ENCODE measurements around the gene AMPH.
"Not testable (repeated sequence)": the region's sequence is repeated elsewhere in the genome, so short reads cannot be mapped to it uniquely, and the experiment has no call there.

AMPH gene

DNA sequence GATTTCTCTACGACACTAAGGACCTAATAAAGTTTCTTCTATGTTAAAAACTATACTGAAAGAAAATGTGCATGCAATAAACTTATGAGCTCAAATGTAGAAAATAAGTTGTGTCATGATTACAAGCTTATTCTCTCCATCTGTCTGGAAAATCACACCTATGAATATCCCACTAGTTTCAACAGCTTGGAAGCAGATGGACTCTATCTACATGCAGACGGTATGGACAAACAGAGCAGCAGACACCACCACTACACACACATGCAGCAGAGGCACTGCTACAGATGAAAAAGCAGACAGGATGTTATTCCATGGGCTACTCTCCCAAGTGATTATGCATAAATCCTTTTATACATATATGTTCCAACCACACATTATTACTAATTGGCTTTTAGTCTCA lies 234.3 kb downstream of the AMPH start:
- ChIA-PET POLR2A (no interaction called here), CTCF (no interaction called here)
- no peak for DNase-seq (ENCODE audit: extremely low spot score)
- TF ChIP-seq SP1 (IDR thresholded peaks at IDR 0.05): no peak
- no peak for TF ChIP-seq FOXM1 (IDR thresholded peaks at IDR 0.05; ENCODE audit: borderline replicate concordance)
- TF ChIP-seq ARNT (IDR thresholded peaks at IDR 0.05): no peak
- TF ChIP-seq FOXK2 (IDR thresholded peaks at IDR 0.05): no peak
- no peak for TF ChIP-seq NFRKB (IDR thresholded peaks at IDR 0.05)
- TF ChIP-seq L3MBTL2 (conservative IDR thresholded peaks at IDR 0.05): no peak
- TF ChIP-seq HDGF (IDR thresholded peaks at IDR 0.05; ENCODE audit: borderline replicate concordance): no peak
- TF ChIP-seq CTBP1 (IDR thresholded peaks at IDR 0.05; ENCODE audit: borderline replicate concordance): no peak
- no peak for TF ChIP-seq SUZ12 (IDR thresholded peaks at IDR 0.05)
- no peak for TF ChIP-seq TARDBP (IDR thresholded peaks at IDR 0.05)
- TF ChIP-seq FOXA1 (IDR thresholded peaks at IDR 0.05): no peak
- no peak for TF ChIP-seq ELF4 (IDR thresholded peaks at IDR 0.05)
- no peak for TF ChIP-seq ZNF384 (IDR thresholded peaks at IDR 0.05)
- no peak for TF ChIP-seq LEF1 (IDR thresholded peaks at IDR 0.05; ENCODE audit: borderline replicate concordance)
- TF ChIP-seq BHLHE40 (IDR thresholded peaks at IDR 0.05; ENCODE audit: borderline replicate concordance): no peak

DNA sequence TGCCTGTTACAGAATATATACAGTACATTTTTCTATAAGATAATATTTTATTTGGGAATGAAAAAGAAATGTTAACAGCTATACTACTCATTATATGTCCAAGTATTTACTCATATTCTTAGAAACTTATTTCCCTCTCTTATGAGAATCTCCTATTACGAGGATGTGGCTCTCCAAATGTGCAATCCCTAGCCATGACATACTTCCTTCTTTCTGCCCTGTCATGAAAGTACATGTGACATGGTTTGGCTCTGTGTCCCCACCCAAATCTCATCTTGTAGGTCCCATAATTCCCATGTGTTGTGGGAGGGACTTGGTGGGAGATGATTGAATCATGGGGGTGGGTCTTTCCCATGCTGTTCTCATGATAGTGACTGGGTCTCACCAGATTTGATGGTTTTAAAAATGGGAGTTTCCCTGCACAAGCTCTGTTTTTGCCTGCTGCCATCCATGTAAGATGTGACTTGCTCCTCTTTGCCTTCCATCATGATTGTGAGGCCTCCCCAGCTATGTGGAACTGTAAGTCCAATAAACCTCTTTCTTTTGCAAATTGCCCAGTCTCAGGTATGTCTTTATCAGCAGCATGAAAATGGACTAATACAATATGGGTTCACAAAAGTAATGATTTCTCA lies 235.1 kb downstream of the AMPH start:
- CTCF ChIA-PET; DNase-seq (ENCODE audit: extremely low spot score); POLR2A ChIA-PET: not testable (repeated sequence)

DNA sequence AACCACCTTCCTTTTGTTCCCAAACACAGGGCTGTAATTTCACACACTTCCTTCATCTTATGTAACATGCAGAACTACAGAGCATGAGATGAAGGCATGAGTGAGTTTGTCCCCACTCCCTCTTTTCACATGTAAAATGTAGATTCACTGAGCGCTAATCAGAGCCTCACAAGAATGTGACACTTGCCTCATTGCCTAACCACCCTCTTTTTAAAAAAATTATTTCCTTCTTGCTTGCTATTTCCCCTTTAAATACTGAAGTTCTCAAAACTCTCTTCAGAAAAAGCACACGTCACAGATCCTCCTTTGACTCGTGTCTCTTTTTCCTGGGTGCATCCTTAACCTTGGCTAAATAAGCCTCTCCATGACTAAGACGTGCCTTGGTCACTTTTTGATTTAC lies 236.5 kb downstream of the AMPH start:
- ChIA-PET CTCF (no interaction called here), POLR2A (no interaction called here)

GRCh38 chr7:38393874-38394273 lies 237.3 kb downstream of the AMPH start:
- no peak for TF ChIP-seq BHLHE40 (IDR thresholded peaks at IDR 0.05; ENCODE audit: borderline replicate concordance)
- no peak for TF ChIP-seq NFRKB (IDR thresholded peaks at IDR 0.05)
- TF ChIP-seq, protein P1, sequence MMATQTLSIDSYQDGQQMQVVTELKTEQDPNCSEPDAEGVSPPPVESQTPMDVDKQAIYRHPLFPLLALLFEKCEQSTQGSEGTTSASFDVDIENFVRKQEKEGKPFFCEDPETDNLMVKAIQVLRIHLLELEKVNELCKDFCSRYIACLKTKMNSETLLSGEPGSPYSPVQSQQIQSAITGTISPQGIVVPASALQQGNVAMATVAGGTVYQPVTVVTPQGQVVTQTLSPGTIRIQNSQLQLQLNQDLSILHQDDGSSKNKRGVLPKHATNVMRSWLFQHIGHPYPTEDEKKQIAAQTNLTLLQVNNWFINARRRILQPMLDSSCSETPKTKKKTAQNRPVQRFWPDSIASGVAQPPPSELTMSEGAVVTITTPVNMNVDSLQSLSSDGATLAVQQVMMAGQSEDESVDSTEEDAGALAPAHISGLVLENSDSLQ (IDR thresholded peaks at IDR 0.05): no peak
- no peak for TF ChIP-seq ELF4 (IDR thresholded peaks at IDR 0.05)
- no peak for TF ChIP-seq FOXM1 (IDR thresholded peaks at IDR 0.05; ENCODE audit: borderline replicate concordance)
- TF ChIP-seq L3MBTL2 (conservative IDR thresholded peaks at IDR 0.05): no peak
- no peak for TF ChIP-seq FOXK2 (IDR thresholded peaks at IDR 0.05)
- no peak for TF ChIP-seq TARDBP (IDR thresholded peaks at IDR 0.05)
- no peak for TF ChIP-seq SUZ12 (IDR thresholded peaks at IDR 0.05)
- TF ChIP-seq ZNF384 (IDR thresholded peaks at IDR 0.05): no peak
- TF ChIP-seq FOXA1 (IDR thresholded peaks at IDR 0.05): no peak
- no peak for TF ChIP-seq SP1 (IDR thresholded peaks at IDR 0.05)
- TF ChIP-seq CTBP1 (IDR thresholded peaks at IDR 0.05; ENCODE audit: borderline replicate concordance): no peak
- no peak for TF ChIP-seq HDGF (IDR thresholded peaks at IDR 0.05; ENCODE audit: borderline replicate concordance)
- DNase-seq (ENCODE audit: extremely low spot score): no peak
- CTCF ChIA-PET: no interaction called here
- POLR2A ChIA-PET: no interaction called here

More for the DNA sequence above, 236.5 kb downstream of the AMPH start:
- no peak for DNase-seq (ENCODE audit: extremely low spot score)
- TF ChIP-seq BHLHE40 (IDR thresholded peaks at IDR 0.05; ENCODE audit: borderline replicate concordance): no peak
- no peak for TF ChIP-seq FOXA1 (IDR thresholded peaks at IDR 0.05)
- TF ChIP-seq SUZ12 (IDR thresholded peaks at IDR 0.05): no peak
- no peak for TF ChIP-seq FOXM1 (IDR thresholded peaks at IDR 0.05; ENCODE audit: borderline replicate concordance)
- no peak for TF ChIP-seq CTBP1 (IDR thresholded peaks at IDR 0.05; ENCODE audit: borderline replicate concordance)
- TF ChIP-seq ELF4 (IDR thresholded peaks at IDR 0.05): no peak
- TF ChIP-seq HDGF (IDR thresholded peaks at IDR 0.05; ENCODE audit: borderline replicate concordance): no peak

DNA sequence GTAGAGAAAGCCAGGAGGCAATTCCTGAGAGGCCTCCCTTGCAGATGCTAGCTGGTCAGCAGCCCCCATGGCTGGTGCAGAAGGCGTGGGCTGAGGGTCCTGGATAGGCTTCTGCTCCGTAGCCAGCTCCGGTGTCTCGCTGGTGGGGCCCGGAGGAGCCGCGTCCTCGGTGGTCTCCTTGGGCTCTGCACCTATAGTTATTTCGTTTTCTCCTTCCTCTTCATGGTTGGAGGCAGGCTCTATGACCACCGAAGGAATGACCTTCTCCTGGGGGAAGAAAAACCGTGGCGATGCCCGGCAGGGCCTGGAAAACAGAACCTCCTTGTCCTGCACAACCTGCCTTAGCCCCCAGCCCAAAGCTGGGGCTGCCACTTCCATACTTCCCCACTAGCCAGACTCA lies 239.4 kb downstream of the AMPH start:
- no peak for DNase-seq (ENCODE audit: extremely low spot score)
- CTCF ChIA-PET: no interaction called here
- no peak for TF ChIP-seq FOXK2 (IDR thresholded peaks at IDR 0.05)
- no peak for TF ChIP-seq SUZ12 (IDR thresholded peaks at IDR 0.05)
- TF ChIP-seq CTBP1 (IDR thresholded peaks at IDR 0.05; ENCODE audit: borderline replicate concordance): no peak
- no peak for TF ChIP-seq ZNF384 (IDR thresholded peaks at IDR 0.05)
- TF ChIP-seq, protein P1 (IDR thresholded peaks at IDR 0.05): no peak
- POLR2A ChIA-PET: no interaction called here

DNA sequence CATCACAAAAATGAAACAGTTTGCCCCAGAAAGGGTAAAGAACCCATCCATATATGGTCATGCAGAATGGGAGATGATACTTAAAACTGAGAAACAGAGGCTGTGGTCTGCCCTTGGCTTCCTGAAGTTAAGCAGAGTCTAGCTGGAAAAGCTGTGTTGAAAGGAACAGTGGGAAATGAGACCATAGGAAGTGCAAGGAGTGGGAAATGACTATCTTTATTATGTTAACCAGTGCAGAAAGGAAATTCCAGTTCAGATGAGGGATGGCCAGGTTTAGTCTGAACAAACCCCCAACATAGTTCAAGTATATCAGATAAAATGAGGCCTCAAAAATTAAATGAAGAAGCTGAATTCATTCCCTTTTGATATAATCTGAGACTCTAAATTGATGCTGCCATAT lies 245.5 kb downstream of the AMPH start:
- no peak for TF ChIP-seq LEF1 (IDR thresholded peaks at IDR 0.05; ENCODE audit: borderline replicate concordance)
- no peak for TF ChIP-seq ZNF384 (IDR thresholded peaks at IDR 0.05)
- TF ChIP-seq TARDBP (IDR thresholded peaks at IDR 0.05): no peak
- no peak for DNase-seq (ENCODE audit: extremely low spot score)
- ChIA-PET POLR2A (no interaction called here), CTCF (interaction anchor here (0.7 kb wide), 1 partner anchor 12 kb away, joined by 3 read pairs; no protein-coding TSS in a partner anchor)

GRCh38 chr7:38383281-38383680 lies 247.9 kb downstream of the AMPH start:
- ChIA-PET CTCF (interaction anchor here (1.1 kb wide), 1 partner anchor 16 kb away, joined by 3 read pairs; no protein-coding TSS in a partner anchor), POLR2A (no interaction called here)
- TF ChIP-seq CTBP1 (IDR thresholded peaks at IDR 0.05; ENCODE audit: borderline replicate concordance) (no peak), FOXK2 (IDR thresholded peaks at IDR 0.05) (no peak), HDGF (IDR thresholded peaks at IDR 0.05; ENCODE audit: borderline replicate concordance) (no peak), BHLHE40 (IDR thresholded peaks at IDR 0.05; ENCODE audit: borderline replicate concordance) (no peak)
- no peak for DNase-seq (ENCODE audit: extremely low spot score)

GRCh38 chr7:38382684-38383083 lies 248.5 kb downstream of the AMPH start:
- CTCF ChIA-PET: no interaction called here
- no peak for DNase-seq (ENCODE audit: extremely low spot score)

More at GRCh38 chr7:38382684-38383083, 248.5 kb downstream of the AMPH start:
- POLR2A ChIA-PET: no interaction called here
- TF ChIP-seq BHLHE40 (IDR thresholded peaks at IDR 0.05; ENCODE audit: borderline replicate concordance): no peak

Data from HEK293T (cell line).